ENCODE results near the gene DUSP12.

Gene DUSP12

GRCh38 chr1:161727256-161727924, 22.2 kb upstream of the DUSP12 start:
- no peak for DNase-seq (ENCODE audit: low read depth, low spot score)

GRCh38 chr1:161728376-161729226, 21.0 kb upstream of the DUSP12 start:
- no peak for DNase-seq (ENCODE audit: low read depth, low spot score)

GRCh38 chr1:161730050-161730564, 19.5 kb upstream of the DUSP12 start:
- DNase-seq (ENCODE audit: low read depth, low spot score) = no peak

- no peak for DNase-seq (ENCODE audit: low read depth, low spot score)
Observed at GRCh38 chr1:161731241-161731640, 18.3 kb upstream of the DUSP12 start.

GRCh38 chr1:161731981-161732718, 17.4 kb upstream of the DUSP12 start:
- DNase-seq (ENCODE audit: low read depth, low spot score) = no peak

GRCh38 chr1:161733526-161733925, 16.1 kb upstream of the DUSP12 start:
- DNase-seq (ENCODE audit: low read depth, low spot score) = no peak

- DNase-seq (ENCODE audit: low read depth, low spot score) = no peak
Observed at GRCh38 chr1:161735837-161736236, 13.7 kb upstream of the DUSP12 start.

GRCh38 chr1:161736335-161736969, 13.1 kb upstream of the DUSP12 start:
- DNase-seq (ENCODE audit: low read depth, low spot score) = no peak

- DNase-seq (ENCODE audit: low read depth, low spot score) = no peak
Observed at GRCh38 chr1:161737625-161738024, 12.0 kb upstream of the DUSP12 start.

- no peak for DNase-seq (ENCODE audit: low read depth, low spot score)
Observed at GRCh38 chr1:161738627-161739287, 10.8 kb upstream of the DUSP12 start.

- no peak for DNase-seq (ENCODE audit: low read depth, low spot score)
Observed at GRCh38 chr1:161739865-161740566, 9.6 kb upstream of the DUSP12 start.

GRCh38 chr1:161740921-161741320, 8.7 kb upstream of the DUSP12 start:
- DNase-seq (ENCODE audit: low read depth, low spot score) = no peak

- DNase-seq (ENCODE audit: low read depth, low spot score) = no peak
Observed at GRCh38 chr1:161743231-161743630, 6.4 kb upstream of the DUSP12 start.

- DNase-seq (ENCODE audit: low read depth, low spot score) = no peak
Observed at GRCh38 chr1:161747801-161748200, 1.8 kb upstream of the DUSP12 start.

- peak; percentile 16 for DNase-seq (ENCODE audit: low read depth, low spot score)
Observed at GRCh38 chr1:161763522-161764098, 14.0 kb downstream of the DUSP12 start.

GRCh38 chr1:161766102-161766981, 16.8 kb downstream of the DUSP12 start, which contains the start of gene ATF6:
Gene ATF6, plus strand, starts transcription at chr1:161766320. Its CDS starts 41 bp downstream, at chr1:161766361.
- peak; percentile 55 for DNase-seq (ENCODE audit: low read depth, low spot score)

- no peak for DNase-seq (ENCODE audit: low read depth, low spot score)
Observed at GRCh38 chr1:161768461-161768860, 18.9 kb downstream of the DUSP12 start.

- no peak for DNase-seq (ENCODE audit: low read depth, low spot score)
Observed at GRCh38 chr1:161768986-161769672, 19.5 kb downstream of the DUSP12 start.
